GM12873 (cell line): ENCODE results near the gene MLF2.

Source experiments
- CTCF ChIP-seq: IDR thresholded peaks from 2 replicates; pipeline ENCODE4 v1.5.1; 2012; ENCODE audit warnings: low read depth, mild to moderate bottlenecking, moderate library complexity, low read length, control low read depth; ENCODE audit not compliant: insufficient read depth; ENCODE audit errors: missing control alignments

The MLF2 gene

GRCh38 chr12:6703631-6704030 is 49.3 kb downstream of the MLF2 start:
- TF ChIP-seq CTCF = peak; percentile 5

- no peak for TF ChIP-seq CTCF
These were observed 51.7 kb downstream of the MLF2 start for GRCh38 chr12:6701078-6701768.

GRCh38 chr12:6700646-6701051 is 52.3 kb downstream of the MLF2 start, which contains the start of gene PIANP:
Gene PIANP (minus strand): TSS chr12:6700815. CDS start chr12:6698061, 2,754 bp downstream.
- no peak for TF ChIP-seq CTCF

- no peak for TF ChIP-seq CTCF
These were observed 52.8 kb downstream of the MLF2 start for GRCh38 chr12:6699989-6700645.

- TF ChIP-seq CTCF = no peak
These were observed 53.5 kb downstream of the MLF2 start for GRCh38 chr12:6699259-6699988.

GRCh38 chr12:6698352-6699046 is 54.4 kb downstream of the MLF2 start:
- TF ChIP-seq CTCF = no peak
